HG03558 (cell line): Measurements from ENCODE around the gene TEX9.
A peak's percentile ranks its signal among the peaks of the same experiment; 100 is the strongest.

Source experiments
- ATAC-seq: cut with Tn5 transposase; IDR thresholded peaks from one replicate; pipeline ENCODE4 v1.9.1; 2021; ENCODE audit warnings: moderate number of reproducible peaks; ENCODE audit not compliant: unreplicated experiment; ENCODE audit errors: extremely low read depth

Gene TEX9

GRCh38 chr15:56432304-56432703 lies 67.1 kb downstream of the TEX9 start:
- no peak for ATAC-seq

- ATAC-seq = no peak
These were observed 75.1 kb downstream of the TEX9 start for GRCh38 chr15:56440214-56440770.

GRCh38 chr15:56442354-56442753 lies 77.1 kb downstream of the TEX9 start:
- no peak for ATAC-seq

GRCh38 chr15:56445746-56446145 lies 80.5 kb downstream of the TEX9 start:
- ATAC-seq = no peak

GRCh38 chr15:56454836-56455235 lies 89.6 kb downstream of the TEX9 start:
- ATAC-seq = no peak

GRCh38 chr15:56456229-56456628 lies 91.0 kb downstream of the TEX9 start:
- no peak for ATAC-seq

GRCh38 chr15:56459096-56459495 lies 93.9 kb downstream of the TEX9 start:
- no peak for ATAC-seq

GRCh38 chr15:56460071-56460470 lies 94.8 kb downstream of the TEX9 start:
- ATAC-seq = no peak

GRCh38 chr15:56460947-56461346 lies 95.7 kb downstream of the TEX9 start:
- no peak for ATAC-seq

GRCh38 chr15:56464893-56465520 lies 99.8 kb downstream of the TEX9 start, which contains the start of gene MNS1:
Gene MNS1 (minus strand): TSS chr15:56465137. CDS start chr15:56464972, 165 bp downstream.
- ATAC-seq = peak; percentile 96

GRCh38 chr15:56467616-56468015 lies 102.4 kb downstream of the TEX9 start:
- ATAC-seq = no peak

- no peak for ATAC-seq
These were observed 103.2 kb downstream of the TEX9 start for GRCh38 chr15:56468401-56468800.

GRCh38 chr15:56469483-56469882 lies 104.3 kb downstream of the TEX9 start:
- no peak for ATAC-seq

- ATAC-seq = no peak
These were observed 106.3 kb downstream of the TEX9 start for GRCh38 chr15:56471440-56472069.

GRCh38 chr15:56472278-56472677 lies 107.1 kb downstream of the TEX9 start:
- no peak for ATAC-seq

- no peak for ATAC-seq
These were observed 107.8 kb downstream of the TEX9 start for GRCh38 chr15:56473017-56473416.

- no peak for ATAC-seq
These were observed 110.1 kb downstream of the TEX9 start for GRCh38 chr15:56475351-56475750.
